Activated T-helper 2 cell treated with anti-CD3 and anti-CD28 coated beads, Interferon-gamma antibody, Interleukin-2, Interleukin-4, amounts not matched to agents 10 μg/mL and 5 μg/mL and 100 μg/mL, durations not matched to agents 14 hours and 24 hours and 36 hours (primary cell): ENCODE measurements around the gene PAIP2. TPM values are rescaled to one million over a fixed set of nuclear protein-coding genes. Genes with fewer than 3 reads are reported as not detected.

Experiments used
- DNase-seq: peaks from one replicate; pipeline ENCODE4 v3.0.0; 2021; ENCODE audit warnings: low spot score
- H3K27ac Mint-ChIP-seq: one replicate; pipeline ENCODE4 v1.8.0; 2021; ENCODE audit warnings: mixed read lengths
- H3K27me3 Mint-ChIP-seq: one replicate; pipeline ENCODE4 v1.8.0; 2021; ENCODE audit warnings: low read depth, mixed read lengths
- H3K36me3 Mint-ChIP-seq: one replicate; pipeline ENCODE4 v1.8.0; 2021; ENCODE audit warnings: low read depth, mixed read lengths
- H3K4me1 Mint-ChIP-seq: one replicate; pipeline ENCODE4 v1.8.0; 2021; ENCODE audit warnings: low read depth, mixed read lengths
- H3K4me3 Mint-ChIP-seq: one replicate; pipeline ENCODE4 v1.8.0; 2021; ENCODE audit warnings: low read depth, mild to moderate bottlenecking, moderate library complexity, mixed read lengths
- H3K9me3 Mint-ChIP-seq: one replicate; pipeline ENCODE4 v1.8.0; 2021; ENCODE audit warnings: mixed read lengths
- intact Hi-C: fragments of 100-400 bp; cut with micrococcal nuclease; formaldehyde crosslinking; loops from one replicate; pipeline ENCODE4 v1.15.1; 2023
- total RNA-seq: library from RNA; stranded (reverse); gene quantifications from 2 replicates; pipeline ENCODE4 v1.2.3, GENCODE V29; 2022

Gene PAIP2
- total RNA-seq, 1 donor from 2014 or later, result 98.2 TPM

DNA sequence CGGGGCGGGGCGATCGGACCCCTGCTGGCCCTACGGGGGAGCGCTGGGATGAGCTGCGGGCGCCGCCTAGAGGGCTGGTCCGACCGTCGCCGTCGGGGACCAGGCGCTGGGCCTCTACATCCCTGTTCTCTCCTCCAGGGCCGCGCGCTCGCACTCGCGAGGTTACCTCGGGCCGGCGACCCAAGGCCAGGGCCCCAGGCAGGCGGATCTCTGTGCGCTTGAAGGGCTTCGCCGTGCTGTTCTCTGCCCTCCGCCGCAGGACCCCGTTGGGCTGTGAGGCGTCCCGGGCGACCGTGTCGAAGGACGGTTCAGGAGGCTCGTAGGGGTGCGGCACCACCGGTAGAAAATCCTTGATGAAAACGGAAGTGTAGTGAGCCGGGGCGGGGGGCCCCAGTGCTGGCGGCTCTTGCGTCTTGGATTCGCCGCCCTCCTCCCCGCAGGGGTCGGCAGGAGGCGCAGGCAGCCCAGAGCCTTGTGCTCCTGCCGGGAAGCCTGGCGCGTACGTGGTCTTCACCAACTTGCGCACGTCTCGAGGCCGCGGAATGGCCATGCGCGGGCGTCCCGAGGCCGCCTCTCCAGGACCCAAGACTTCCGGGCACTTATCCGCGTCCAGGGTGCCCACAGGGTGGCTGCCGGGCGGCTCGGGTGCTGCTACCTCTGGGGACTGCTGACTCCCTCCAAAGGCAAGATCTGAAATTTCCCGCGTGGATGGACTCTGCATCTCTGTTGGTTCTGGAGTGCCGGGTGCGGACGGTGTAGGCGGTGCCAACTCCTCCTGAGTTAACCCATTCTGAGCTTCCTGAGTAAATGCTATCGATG, 51.2 kb downstream of the PAIP2 start:
- DNase-seq, result peak; percentile 84
- Mint-ChIP-seq H3K9me3 (no peaks in the 10 kb centered on the region), H3K27me3 (no peaks in the 10 kb centered on the region), H3K36me3 (peaks cover 58% of the 10 kb centered on the region), H3K4me3 (peak overlapping the region; percentile 96), H3K27ac (peak overlapping the region; percentile 97), H3K4me1 (peaks cover 51% of the 10 kb centered on the region)
- intact Hi-C loops, result loop anchor here (1.0 to 5.0 kb wide), 4 partner anchors 11 to 816 kb away; partner anchors contain the start of genes DNAJC18, HSPA9 and SPATA24

DNA sequence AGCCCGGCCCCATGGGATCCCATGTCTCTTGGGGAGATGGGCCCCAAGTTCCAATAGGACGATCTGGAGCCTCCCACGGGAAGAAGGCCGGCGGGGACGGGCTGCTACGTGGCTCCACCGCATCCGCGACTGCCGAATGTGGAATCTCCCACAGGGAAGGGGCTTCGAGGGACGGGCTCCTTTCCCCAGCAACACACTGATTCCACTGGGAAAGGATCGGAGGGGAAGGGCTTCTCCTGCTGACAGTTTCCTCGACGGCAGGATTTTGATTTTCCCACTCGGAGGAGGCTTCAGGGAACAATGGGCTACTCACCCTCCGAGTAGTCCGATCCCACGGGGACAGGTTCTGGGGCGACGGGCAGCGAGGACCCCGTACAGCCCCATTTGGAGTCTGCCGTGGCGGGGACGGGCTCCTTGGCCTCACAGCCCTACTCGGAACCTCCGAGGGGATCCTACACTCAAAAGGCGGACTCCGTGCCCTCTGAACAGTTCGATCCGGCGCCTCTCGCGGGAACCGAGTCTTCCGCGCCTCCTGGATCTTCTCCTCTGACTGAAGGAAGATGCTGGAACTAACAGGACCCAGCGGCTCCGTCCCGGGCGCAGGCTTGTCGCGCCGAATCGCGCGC, 52.0 kb downstream of the PAIP2 start:
- Mint-ChIP-seq H3K27ac (peak overlapping the region; percentile 97), H3K36me3 (peaks cover 60% of the 10 kb centered on the region), H3K27me3 (no peaks in the 10 kb centered on the region), H3K4me3 (peak overlapping the region; percentile 96), H3K4me1 (peaks cover 46% of the 10 kb centered on the region), H3K9me3 (no peaks in the 10 kb centered on the region)
- no peak for DNase-seq
- intact Hi-C loops, result loop anchor here (1.0 to 5.0 kb wide), 4 partner anchors 11 to 816 kb away; partner anchors contain the start of genes DNAJC18, HSPA9 and SPATA24

DNA sequence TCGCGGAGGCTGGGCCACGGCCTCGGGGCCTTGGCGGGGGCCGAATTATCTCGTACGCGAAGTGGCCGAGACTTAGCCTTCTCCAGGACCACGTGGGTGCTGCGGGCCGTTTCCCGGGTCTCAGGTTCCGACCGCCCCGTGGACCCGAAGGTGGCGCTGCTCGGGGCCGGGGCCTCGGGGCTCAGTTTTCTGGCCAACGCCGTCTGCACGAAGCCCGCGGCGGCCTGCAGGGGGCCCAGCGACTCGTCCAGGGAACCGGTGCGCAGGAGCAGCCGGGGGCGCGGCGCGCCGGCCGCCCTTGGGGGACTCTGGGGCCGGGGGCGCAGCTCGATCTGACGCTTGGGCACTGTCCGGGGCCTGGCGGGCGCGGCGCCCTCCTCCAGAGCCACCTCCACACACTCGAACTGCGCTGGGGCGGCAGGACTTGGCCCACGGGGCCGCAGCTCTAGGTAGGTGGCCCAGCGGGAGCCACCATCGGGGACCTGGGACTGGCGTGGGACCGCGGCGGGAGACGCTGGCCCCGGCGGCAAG, 52.5 kb downstream of the PAIP2 start:
- intact Hi-C loops, result loop anchor here (5.0 kb wide), 2 partner anchors 122 to 817 kb away; partner anchors contain the start of gene HSPA9
- H3K4me1 Mint-ChIP-seq, result peaks cover 45% of the 10 kb centered on the region
- peak; percentile 54 for DNase-seq
- peak overlapping the region; percentile 97 for H3K27ac Mint-ChIP-seq
- H3K36me3 Mint-ChIP-seq, result peaks cover 58% of the 10 kb centered on the region
- H3K9me3 Mint-ChIP-seq, result no peaks in the 10 kb centered on the region
- H3K27me3 Mint-ChIP-seq, result no peaks in the 10 kb centered on the region
- H3K4me3 Mint-ChIP-seq, result peak overlapping the region; percentile 96

DNA sequence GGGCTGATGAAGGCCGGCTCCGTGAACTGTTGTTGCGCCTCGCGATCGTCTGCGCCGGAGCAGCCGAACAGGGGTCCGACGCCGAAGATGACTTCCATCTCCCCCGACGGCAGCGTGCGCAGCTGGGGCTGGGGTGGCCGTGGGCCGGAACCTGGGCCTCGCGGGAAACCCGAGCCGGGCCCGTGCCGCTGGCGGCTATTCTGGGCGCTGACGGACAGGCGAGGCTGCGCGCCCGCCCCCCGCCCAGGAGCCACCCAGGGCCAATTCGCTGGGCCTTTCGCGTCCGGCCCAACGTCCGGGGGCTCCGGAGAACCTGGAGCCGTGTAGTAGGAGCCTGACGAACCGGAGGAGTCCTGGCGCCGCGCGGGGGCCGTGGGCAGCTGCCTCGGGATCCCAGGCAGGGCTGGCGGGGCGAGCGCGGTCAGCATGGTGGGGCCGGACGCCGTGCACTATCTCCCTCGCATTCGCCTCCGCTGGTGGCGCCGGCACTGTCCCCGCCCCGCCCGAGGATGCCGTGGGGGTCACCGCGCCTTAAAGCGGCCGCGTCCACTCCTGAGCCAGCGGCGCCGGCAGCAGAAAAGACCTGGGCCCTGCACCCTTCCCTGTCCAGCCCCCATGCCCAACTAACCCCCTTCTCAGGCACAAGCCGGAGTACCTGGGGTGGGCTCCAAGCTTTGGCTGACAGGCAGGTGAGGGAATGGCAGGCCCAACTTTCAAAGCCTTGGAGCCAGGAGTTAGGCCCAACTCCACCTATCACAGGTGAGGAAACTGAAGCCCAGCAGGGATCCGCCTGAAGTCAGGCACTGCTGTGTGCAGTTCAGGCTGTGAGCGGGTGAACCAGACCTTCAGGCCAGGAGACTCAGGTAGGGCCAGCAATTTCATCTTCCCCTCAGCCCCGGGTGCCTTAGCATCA, 53.3 kb downstream of the PAIP2 start, which contains the start of gene PROB1:
Gene PROB1 (minus strand): TSS at position 451 of the 913 bp plus-strand sequence. CDS start 23 bp downstream, at position 428.
- intact Hi-C loops, result loop anchor here (5.0 kb wide), 2 partner anchors 123 to 818 kb away; partner anchors contain the start of gene HSPA9
- Mint-ChIP-seq H3K9me3 (no peaks in the 10 kb centered on the region), H3K36me3 (peaks cover 55% of the 10 kb centered on the region), H3K4me3 (peak within 1 kb of the TSS; percentile 96), H3K4me1 (peaks cover 42% of the 10 kb centered on the region), H3K27me3 (no peaks in the 10 kb centered on the region), H3K27ac (peak within 1 kb of the TSS; percentile 97)
- no peak for DNase-seq

DNA sequence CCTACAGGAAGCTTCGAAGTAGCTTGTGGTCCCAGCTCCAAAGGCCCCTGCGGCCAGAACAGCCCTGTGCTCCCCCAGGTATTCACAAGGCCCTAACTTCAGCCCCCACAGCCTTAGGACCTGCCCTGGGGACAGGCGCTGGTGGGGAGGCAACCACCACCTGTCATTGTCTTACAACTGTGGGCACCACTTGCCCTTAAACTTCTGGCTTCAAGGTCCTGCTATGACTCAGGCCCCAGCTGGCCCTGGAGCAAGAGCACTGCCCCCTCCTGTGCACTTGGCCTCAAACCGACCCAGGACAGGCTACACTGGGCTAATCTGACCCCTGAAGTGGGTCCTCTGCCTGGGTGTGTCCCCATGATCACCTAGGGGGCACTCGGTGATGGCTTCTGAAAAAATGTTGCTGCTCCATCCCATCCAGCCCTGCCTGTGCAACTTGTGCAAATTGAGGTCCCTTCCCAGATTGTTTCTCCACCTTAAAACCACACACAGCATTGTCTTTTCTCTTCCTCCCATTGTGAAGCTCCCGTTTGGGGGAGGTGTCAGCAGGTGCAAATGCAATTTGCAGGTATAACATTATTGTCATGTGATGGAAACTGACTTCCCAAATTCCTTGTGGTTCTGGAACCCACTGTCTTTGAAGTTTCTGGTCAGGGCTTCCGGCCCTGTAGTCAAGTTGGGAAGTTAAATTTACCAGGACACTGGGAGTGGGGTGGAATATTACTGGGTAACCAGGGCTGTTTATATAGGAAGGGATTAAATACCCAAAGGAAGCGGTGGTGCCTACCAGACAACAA, 54.4 kb downstream of the PAIP2 start:
- intact Hi-C loops, result no loop called here
- Mint-ChIP-seq H3K4me3 (peak overlapping the region; percentile 70), H3K9me3 (no peaks in the 10 kb centered on the region), H3K27ac (no peak overlapping the region), H3K27me3 (no peaks in the 10 kb centered on the region), H3K4me1 (peaks cover 32% of the 10 kb centered on the region), H3K36me3 (peaks cover 51% of the 10 kb centered on the region)
- DNase-seq, result no peak

DNA sequence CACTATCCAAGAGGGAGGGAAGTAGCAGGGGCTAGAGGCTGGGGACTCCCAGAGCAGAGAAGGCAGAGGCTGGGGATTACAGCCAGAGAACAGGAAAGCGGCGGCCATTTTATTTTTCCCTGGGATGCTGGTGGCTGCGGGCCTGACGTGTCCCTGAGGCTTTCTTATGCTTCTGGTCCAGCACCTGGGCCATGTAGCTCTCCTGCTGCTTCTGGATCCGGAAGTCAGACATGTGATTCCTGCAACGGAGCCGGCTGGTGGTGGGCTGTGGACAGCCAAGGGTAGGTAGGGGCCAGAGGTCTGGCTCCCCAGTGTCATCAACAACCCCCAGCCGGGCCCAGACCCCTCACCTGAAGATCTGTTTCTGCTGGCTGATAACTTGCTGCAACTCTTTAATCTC, 55.0 kb downstream of the PAIP2 start:
- intact Hi-C loops, result no loop called here
- H3K36me3 Mint-ChIP-seq, result peaks cover 52% of the 10 kb centered on the region
- H3K27me3 Mint-ChIP-seq, result no peaks in the 10 kb centered on the region
- no peak overlapping the region for H3K27ac Mint-ChIP-seq
- no peak for DNase-seq
- peak overlapping the region; percentile 11 for H3K4me3 Mint-ChIP-seq
- H3K9me3 Mint-ChIP-seq, result no peaks in the 10 kb centered on the region
- H3K4me1 Mint-ChIP-seq, result peaks cover 27% of the 10 kb centered on the region

DNA sequence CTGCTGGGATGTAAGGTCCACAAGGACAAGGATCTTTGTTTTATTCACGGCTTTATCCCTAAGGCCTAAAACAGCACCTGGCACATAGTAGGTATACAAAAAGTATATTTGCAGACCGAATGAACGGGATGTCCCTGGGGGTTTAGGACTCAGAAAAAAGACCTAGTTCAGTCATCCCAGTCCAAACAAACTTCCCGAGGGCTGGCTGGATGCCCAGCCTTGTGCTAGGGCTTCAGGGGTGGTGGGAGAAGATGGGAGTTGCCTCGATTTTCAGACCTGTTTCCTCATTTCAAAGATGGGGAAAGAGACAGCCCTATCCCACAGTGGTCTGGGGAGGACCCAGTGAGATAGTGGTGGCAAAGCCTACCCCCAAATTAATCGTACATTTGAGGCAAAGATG, 56.3 kb downstream of the PAIP2 start:
- H3K36me3 Mint-ChIP-seq, result peaks cover 47% of the 10 kb centered on the region
- H3K27ac Mint-ChIP-seq, result no peak overlapping the region
- intact Hi-C loops, result no loop called here
- H3K27me3 Mint-ChIP-seq, result no peaks in the 10 kb centered on the region
- H3K9me3 Mint-ChIP-seq, result no peaks in the 10 kb centered on the region
- no peak for DNase-seq
- peaks cover 29% of the 10 kb centered on the region for H3K4me1 Mint-ChIP-seq
- no peak overlapping the region for H3K4me3 Mint-ChIP-seq

DNA sequence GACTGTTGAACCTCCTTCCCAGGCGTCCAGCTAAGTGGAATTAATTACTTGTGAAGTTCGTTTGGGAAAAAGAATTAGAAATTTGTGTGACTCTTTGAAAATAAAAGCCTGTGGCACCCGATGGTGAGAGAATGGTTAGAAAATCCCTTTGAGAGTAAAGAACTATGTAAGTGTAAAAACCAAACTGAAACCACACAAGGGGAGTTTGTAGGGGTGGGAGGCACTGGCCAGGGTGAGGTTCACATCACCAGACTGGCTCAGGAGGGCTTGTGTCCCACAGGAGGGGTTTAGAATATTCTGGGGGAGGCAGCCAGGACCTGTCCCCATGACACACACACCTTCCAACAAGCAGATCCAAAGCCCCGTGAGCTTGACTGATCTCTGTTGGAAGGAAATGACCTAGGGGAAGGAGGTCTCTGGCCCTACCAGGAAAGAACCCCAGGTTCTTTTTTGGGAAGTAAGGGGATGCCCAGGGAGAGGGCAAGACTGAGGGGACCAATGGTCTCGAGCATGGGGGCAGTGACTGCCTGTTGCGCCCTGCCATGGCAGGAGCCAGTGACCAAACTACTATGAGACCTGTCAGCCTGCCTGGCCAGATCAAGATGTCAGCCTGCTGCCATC, 58.0 kb downstream of the PAIP2 start:
- no peaks in the 10 kb centered on the region for H3K9me3 Mint-ChIP-seq
- H3K4me1 Mint-ChIP-seq, result peaks cover 41% of the 10 kb centered on the region
- no peak for DNase-seq
- H3K27ac Mint-ChIP-seq, result peak overlapping the region; percentile 57
- intact Hi-C loops, result no loop called here
- H3K4me3 Mint-ChIP-seq, result no peak overlapping the region
- H3K27me3 Mint-ChIP-seq, result no peaks in the 10 kb centered on the region
- peaks cover 38% of the 10 kb centered on the region for H3K36me3 Mint-ChIP-seq

DNA sequence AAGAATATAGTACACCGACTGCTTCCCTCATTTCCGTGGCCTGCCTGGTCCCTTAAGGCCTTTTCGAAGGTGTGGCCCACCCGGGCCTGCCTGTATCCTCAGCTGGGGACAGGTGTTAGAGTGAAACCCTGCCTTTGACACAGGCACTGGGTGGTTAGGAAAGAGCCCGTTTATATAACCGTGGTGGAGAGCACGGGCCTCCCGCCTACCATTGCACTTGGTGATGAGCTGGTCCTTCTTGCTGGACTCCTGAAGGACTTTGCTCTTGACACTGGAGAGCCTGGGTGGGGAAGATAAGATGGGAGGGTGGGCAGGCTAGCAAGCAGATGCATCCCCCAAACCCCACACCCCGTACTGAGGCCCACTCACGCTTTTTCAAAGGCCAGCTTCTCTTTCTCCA, 59.9 kb downstream of the PAIP2 start:
- intact Hi-C loops, result no loop called here

DNA sequence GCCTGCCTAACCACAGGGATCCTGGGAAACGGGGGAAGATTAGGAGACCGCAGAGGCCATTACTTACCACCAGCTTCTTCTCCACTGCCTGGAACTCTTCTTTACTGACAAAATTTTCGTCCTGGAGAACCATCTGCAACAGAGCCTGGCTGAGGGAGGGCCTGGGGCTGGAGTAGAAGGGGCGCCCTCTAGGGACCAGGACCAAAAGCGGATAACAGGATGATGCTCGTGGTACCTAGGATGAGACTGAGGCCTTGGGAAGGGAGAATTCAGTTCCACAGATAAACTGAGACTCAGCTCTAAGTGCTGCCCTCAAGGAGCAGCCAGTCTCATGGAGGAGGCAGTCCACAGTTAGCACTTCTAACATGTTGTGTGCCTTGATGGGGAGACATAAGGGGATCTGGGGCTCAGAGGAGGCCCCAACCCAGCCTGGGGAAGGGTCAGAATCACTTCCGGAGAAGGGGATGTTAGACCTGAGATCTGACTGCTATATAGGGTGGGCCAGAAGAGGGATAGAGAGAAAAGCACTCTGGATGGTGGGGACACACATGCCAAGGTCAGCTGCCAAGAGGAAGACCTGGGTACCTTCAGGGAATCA, 61.0 kb downstream of the PAIP2 start:
- peaks cover 18% of the 10 kb centered on the region for H3K36me3 Mint-ChIP-seq
- intact Hi-C loops, result no loop called here
- peaks cover 31% of the 10 kb centered on the region for H3K4me1 Mint-ChIP-seq
- H3K27ac Mint-ChIP-seq, result peak overlapping the region; percentile 100
- no peaks in the 10 kb centered on the region for H3K9me3 Mint-ChIP-seq
- H3K27me3 Mint-ChIP-seq, result no peaks in the 10 kb centered on the region
- peak overlapping the region; percentile 92 for H3K4me3 Mint-ChIP-seq
- DNase-seq, result no peak

More for the DNA sequence above, 59.9 kb downstream of the PAIP2 start:
- no peak for DNase-seq
- no peak overlapping the region for H3K4me3 Mint-ChIP-seq
- peaks cover 25% of the 10 kb centered on the region for H3K36me3 Mint-ChIP-seq
- H3K4me1 Mint-ChIP-seq, result peaks cover 31% of the 10 kb centered on the region
- no peaks in the 10 kb centered on the region for H3K9me3 Mint-ChIP-seq
- H3K27me3 Mint-ChIP-seq, result no peaks in the 10 kb centered on the region
- H3K27ac Mint-ChIP-seq, result no peak overlapping the region

DNA sequence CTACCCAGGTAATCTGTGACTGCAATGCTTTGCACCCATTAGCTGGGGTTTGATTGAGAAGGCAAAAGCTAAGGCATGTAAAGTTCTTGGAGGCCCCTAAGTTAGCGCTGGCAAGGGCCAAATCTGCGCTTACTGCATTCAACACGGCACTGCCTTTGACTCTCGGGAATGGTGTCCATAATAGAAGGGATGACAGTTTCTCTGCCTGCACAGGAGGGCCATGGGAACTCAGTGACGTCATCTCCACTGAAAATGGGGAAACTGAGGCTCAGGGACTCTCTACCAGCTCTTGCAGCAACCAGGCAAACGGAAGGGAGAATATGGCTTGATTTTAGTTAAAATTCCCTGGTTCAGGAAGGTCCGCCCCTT, 61.7 kb downstream of the PAIP2 start:
- intact Hi-C loops, result no loop called here
- peak overlapping the region; percentile 92 for H3K4me3 Mint-ChIP-seq
- no peaks in the 10 kb centered on the region for H3K27me3 Mint-ChIP-seq
- no peaks in the 10 kb centered on the region for H3K9me3 Mint-ChIP-seq
- H3K4me1 Mint-ChIP-seq, result peaks cover 31% of the 10 kb centered on the region
- H3K27ac Mint-ChIP-seq, result peak overlapping the region; percentile 100
- peaks cover 16% of the 10 kb centered on the region for H3K36me3 Mint-ChIP-seq
- DNase-seq, result no peak
